OCI-LY3 (cell line): ENCODE measurements around the gene KDM8.

Source experiments
- EZH2phosphoT487 ChIP-seq: fragments of 200-600 bp; shearing (Covaris generic); IDR thresholded peaks from 2 replicates; pipeline ENCODE4 v1.6.1; 2018; ENCODE audit warnings: antibody characterized with exemption, mixed run types, low read depth
- TF ChIP-seq, protein P1 (sequence below): fragments of 200-600, 300-600 bp; sonication (generic); IDR thresholded peaks from 2 replicates; pipeline ENCODE4 v1.5.1; 2014; ENCODE audit warnings: antibody characterized with exemption, low read length, low read depth

DNA sequence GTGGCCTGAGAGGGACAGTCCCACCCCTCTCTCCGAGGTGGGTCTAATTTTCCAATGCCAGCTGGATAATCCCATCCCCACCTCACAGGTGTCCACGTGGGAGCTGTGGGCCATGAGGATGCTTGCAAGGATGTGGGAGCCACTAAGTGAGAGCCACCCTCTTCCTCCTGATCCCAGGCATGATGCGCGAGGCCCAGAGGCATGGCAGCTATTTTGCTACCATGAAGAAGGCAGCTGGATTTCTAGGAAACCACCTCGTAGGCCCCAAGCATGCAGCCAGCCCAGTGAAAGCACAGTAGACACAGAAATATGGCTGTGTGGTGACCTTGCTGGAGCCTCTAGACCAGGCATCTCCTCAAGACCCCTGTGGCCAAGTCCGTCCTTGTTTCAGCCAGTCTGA lies 20.4 kb downstream of the KDM8 start:
- TF ChIP-seq, protein P1, sequence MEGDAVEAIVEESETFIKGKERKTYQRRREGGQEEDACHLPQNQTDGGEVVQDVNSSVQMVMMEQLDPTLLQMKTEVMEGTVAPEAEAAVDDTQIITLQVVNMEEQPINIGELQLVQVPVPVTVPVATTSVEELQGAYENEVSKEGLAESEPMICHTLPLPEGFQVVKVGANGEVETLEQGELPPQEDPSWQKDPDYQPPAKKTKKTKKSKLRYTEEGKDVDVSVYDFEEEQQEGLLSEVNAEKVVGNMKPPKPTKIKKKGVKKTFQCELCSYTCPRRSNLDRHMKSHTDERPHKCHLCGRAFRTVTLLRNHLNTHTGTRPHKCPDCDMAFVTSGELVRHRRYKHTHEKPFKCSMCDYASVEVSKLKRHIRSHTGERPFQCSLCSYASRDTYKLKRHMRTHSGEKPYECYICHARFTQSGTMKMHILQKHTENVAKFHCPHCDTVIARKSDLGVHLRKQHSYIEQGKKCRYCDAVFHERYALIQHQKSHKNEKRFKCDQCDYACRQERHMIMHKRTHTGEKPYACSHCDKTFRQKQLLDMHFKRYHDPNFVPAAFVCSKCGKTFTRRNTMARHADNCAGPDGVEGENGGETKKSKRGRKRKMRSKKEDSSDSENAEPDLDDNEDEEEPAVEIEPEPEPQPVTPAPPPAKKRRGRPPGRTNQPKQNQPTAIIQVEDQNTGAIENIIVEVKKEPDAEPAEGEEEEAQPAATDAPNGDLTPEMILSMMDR: no peak
- TF ChIP-seq EZH2phosphoT487: no peak
